Endothelial cell of umbilical vein (primary cell): ENCODE data around the gene ADGRE1. TPM values are rescaled to one million over a fixed set of nuclear protein-coding genes. Genes with fewer than 3 reads are reported as not detected.

ENCODE experiments used
- BruUV-seq: library from RNA; stranded (reverse); fragments of 400-500 nt; replicated peaks from 2 replicates; lab custom pipeline; 2021; lab: Mats Ljungman, UMichigan
- CTCF ChIA-PET: fragments of 300-600, 350-600 bp; sonication (Branson Sonifier 250); formaldehyde crosslinking; loops from one replicate; lab custom pipeline; 2021; ENCODE audit warnings: antibody characterized with exemption, inconsistent platforms; lab: Charles Lee
- POLR2A ChIA-PET: fragments of 300-600, 350-600 bp; sonication (Branson Sonifier 250); formaldehyde crosslinking; loops from one replicate; lab custom pipeline; 2021; ENCODE audit warnings: antibody characterized with exemption, inconsistent platforms; lab: Charles Lee
- DNase-seq: peaks from one replicate; pipeline ENCODE4 v3.0.0-alpha.2; 2011; ENCODE audit warnings: low read depth, low spot score
- FAIRE-seq: peaks from 2 replicates; lab custom pipeline; 2011; peaks lifted over from hg19 to GRCh38; lab: Jason Lieb, UNC
- H2AFZ ChIP-seq: 2 replicates; pipeline ENCODE4 v1.6.0; 2012; ENCODE audit warnings: low read depth, low read length, control low read depth, inconsistent platforms
- H3K27ac ChIP-seq: 2 replicates; pipeline ENCODE4 v1.5.1; 2011; ENCODE audit warnings: low read depth, mild to moderate bottlenecking, control low read depth, low read length, moderate library complexity; ENCODE audit not compliant: insufficient read depth
- H3K27me3 ChIP-seq, 2 experiments: 2 replicates each; pipeline versions ENCODE4 v1.6.0 to v1.6.1; 2011; ENCODE audit warnings: low read length in 2 of 2, mixed read lengths in 1 of 2; ENCODE audit not compliant: control insufficient read depth in 2 of 2, insufficient read depth in 2 of 2
- H3K36me3 ChIP-seq, 2 experiments: 2 replicates in 1 of 2; 3 replicates in 1 of 2; pipeline ENCODE4 v1.5.1; 2011; ENCODE audit warnings: low read length in 2 of 2, mild to moderate bottlenecking in 1 of 2, moderate library complexity in 1 of 2; ENCODE audit not compliant: control insufficient read depth in 2 of 2, insufficient read depth in 2 of 2; ENCODE audit errors: extremely low read depth in 1 of 2
- H3K4me1 ChIP-seq: 3 replicates; pipeline ENCODE4 v1.5.1; 2011; ENCODE audit warnings: mild to moderate bottlenecking, low read length; ENCODE audit not compliant: control insufficient read depth, insufficient read depth; ENCODE audit errors: extremely low read depth
- H3K4me2 ChIP-seq: 2 replicates; pipeline ENCODE4 v1.6.1; 2011; ENCODE audit warnings: low read length, control low read depth, mixed read lengths; ENCODE audit not compliant: insufficient read depth
- H3K4me3 ChIP-seq, 3 experiments: fragments of 200-600 bp in 1 of 3; sonication (generic), shearing (Covaris generic) in 1 of 3; replicated peaks in 1 of 3; 2 replicates each; pipeline ENCODE4 v1.5.1; 2011 to 2016; ENCODE audit warnings: control low read depth in 3 of 3, low read length in 3 of 3, mild to moderate bottlenecking in 2 of 3, inconsistent platforms in 1 of 3, low read depth in 1 of 3, moderate library complexity in 1 of 3; ENCODE audit not compliant: insufficient read depth in 1 of 3
- H3K79me2 ChIP-seq: 2 replicates; pipeline ENCODE4 v1.6.0; 2012; ENCODE audit warnings: low read length, inconsistent platforms; ENCODE audit not compliant: control insufficient read depth, insufficient read depth
- H3K9ac ChIP-seq: replicated peaks from 2 replicates; pipeline ENCODE3; 2011; ENCODE audit warnings: low read length, control low read depth; ENCODE audit not compliant: insufficient read depth; ENCODE audit errors: extremely low read depth
- H3K9me1 ChIP-seq: replicated peaks from 3 replicates; pipeline ENCODE4 v1.6.0; 2011; ENCODE audit warnings: mild to moderate bottlenecking, low read length; ENCODE audit not compliant: control insufficient read depth, insufficient read depth; ENCODE audit errors: extremely low read depth
- H3K9me3 ChIP-seq: replicated peaks from 2 replicates; pipeline ENCODE4 v1.5.1; 2012; ENCODE audit warnings: low read length, inconsistent platforms; ENCODE audit not compliant: control insufficient read depth, insufficient read depth
- H4K20me1 ChIP-seq: replicated peaks from 2 replicates; pipeline ENCODE3; 2011; ENCODE audit warnings: mild to moderate bottlenecking, low read length; ENCODE audit not compliant: control insufficient read depth, insufficient read depth; ENCODE audit errors: extremely low read depth
- EZH2 ChIP-seq: IDR thresholded peaks from 2 replicates; pipeline ENCODE4 v1.6.1; 2012; ENCODE audit warnings: borderline replicate concordance, low read depth, mild to moderate bottlenecking, moderate library complexity, low read length, inconsistent platforms; ENCODE audit not compliant: severe bottlenecking
- FOS ChIP-seq: IDR thresholded peaks from 2 replicates; pipeline ENCODE4 v1.6.1; 2011; ENCODE audit warnings: mild to moderate bottlenecking, low read length, moderate library complexity, borderline replicate concordance; ENCODE audit not compliant: insufficient read depth
- GATA2 ChIP-seq: IDR thresholded peaks from 2 replicates; pipeline ENCODE4 v1.7.0; 2011; ENCODE audit warnings: low read depth, mild to moderate bottlenecking, moderate library complexity, mixed read lengths, low read length; ENCODE audit not compliant: insufficient read length, insufficient read depth
- JUN ChIP-seq: IDR thresholded peaks from 2 replicates; pipeline ENCODE4 v1.6.1; 2011; ENCODE audit warnings: borderline replicate concordance, low read depth; ENCODE audit not compliant: insufficient read length, insufficient read depth
- MYC ChIP-seq: IDR thresholded peaks from one replicate; pipeline ENCODE4 v1.6.1; 2011; ENCODE audit warnings: mild to moderate bottlenecking, low read depth, low read length
- POLR2A ChIP-seq: IDR thresholded peaks from 2 replicates; pipeline ENCODE4 v1.6.1; 2012; ENCODE audit warnings: low read depth, mild to moderate bottlenecking, control low read depth, low read length
- POLR2AphosphoS5 ChIP-seq: IDR thresholded peaks from 2 replicates; pipeline ENCODE4 v1.6.1; 2012; ENCODE audit warnings: low read depth, mild to moderate bottlenecking, control low read depth, low read length, moderate library complexity; ENCODE audit not compliant: insufficient read depth
- dilution Hi-C: fragments of 300-500 bp; cut with MboI; formaldehyde crosslinking; loops from one replicate; pipeline ENCODE4 v1.15.0; 2019; ENCODE audit warnings: low sequenced_read_pairs; ENCODE audit not compliant: extremely low pct_ligation_motif_present
- intact Hi-C: fragments of 100-400 bp; cut with micrococcal nuclease; formaldehyde crosslinking; loops from one replicate; pipeline ENCODE4 v1.10.0; 2022
- polyA plus RNA-seq, 4 experiments: library from polyadenylated mRNA; depleted of rRNA in 3 of 4; stranded (reverse) in 3 of 4; unstranded in 1 of 4; fragments of >200 nt; gene quantifications; 2 replicates each; pipeline versions ENCODE4 v1.2.1 to v1.2.3, GENCODE V29; 2011 to 2012; ENCODE audit warnings: missing spikeins in 1 of 4
- total RNA-seq: library from RNA; stranded (reverse); gene quantifications from 2 replicates; pipeline ENCODE4 v1.2.3, GENCODE V29; 2021
- TF ChIP-seq, protein P1 (sequence below), 2 donors: IDR thresholded peaks; 1 replicate in 1 of 2; 2 replicates in 1 of 2; pipeline ENCODE4 v1.5.1; 2011; ENCODE audit warnings: low read length in 2 of 2, mild to moderate bottlenecking in 2 of 2, moderate library complexity in 2 of 2, control low read depth in 1 of 2, inconsistent platforms in 1 of 2, low read depth in 1 of 2; ENCODE audit not compliant: insufficient read depth in 1 of 2; ENCODE audit errors: extremely low read depth in 1 of 2
- TF ChIP-seq, protein P2 (sequence below): IDR thresholded peaks from 2 replicates; pipeline ENCODE4 v1.6.1; 2011; ENCODE audit not compliant: insufficient read depth, insufficient read length

The ADGRE1 gene
- total and polyA plus RNA-seq, 2 donors (not counting 3 experiments of a cell fraction or from before 2014, with no cell fraction given) = not detected

DNA sequence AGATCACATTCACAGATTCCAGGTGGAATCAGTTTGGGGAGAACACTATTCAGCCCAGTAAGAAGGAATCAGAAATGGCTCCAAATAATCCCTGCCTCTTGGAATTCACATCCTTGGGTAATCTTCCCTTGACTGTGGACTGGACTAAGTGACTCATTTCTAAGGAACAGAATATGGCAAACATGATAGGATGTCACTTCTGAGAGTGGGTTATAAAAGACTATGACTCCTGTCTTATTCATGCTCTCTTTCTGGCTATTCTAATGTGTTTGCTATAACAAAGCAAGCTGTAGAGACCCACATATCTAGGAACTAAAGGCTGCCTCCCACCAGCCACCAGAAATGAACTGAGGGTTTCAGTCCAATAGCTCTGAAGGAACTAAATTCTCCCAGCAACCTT is 96.1 kb downstream of the ADGRE1 start:
- no TSS peak for BruUV-seq
- no peak overlapping the region for H2AFZ ChIP-seq
- no peak for DNase-seq

More for the DNA sequence above, 96.1 kb downstream of the ADGRE1 start:
- H3K4me1 ChIP-seq = no peaks in the 10 kb centered on the region
- H3K9me1 ChIP-seq = no peaks in the 10 kb centered on the region
- H3K27ac ChIP-seq = no peak overlapping the region
- no peaks in the 10 kb centered on the region for H3K79me2 ChIP-seq
- no peak overlapping the region for H3K9ac ChIP-seq
- no peaks in the 10 kb centered on the region for H3K27me3 ChIP-seq
- no peak for FAIRE-seq
- intact Hi-C loops = no loop called here
- no peaks in the 10 kb centered on the region for H4K20me1 ChIP-seq
- no peak overlapping the region for H3K4me2 ChIP-seq
- TF ChIP-seq GATA2 (no peak), JUN (no peak), EZH2 (no peak), FOS (no peak), MYC (no peak), POLR2AphosphoS5 (no peak), POLR2A (no peak)
- TF ChIP-seq, protein P1, sequence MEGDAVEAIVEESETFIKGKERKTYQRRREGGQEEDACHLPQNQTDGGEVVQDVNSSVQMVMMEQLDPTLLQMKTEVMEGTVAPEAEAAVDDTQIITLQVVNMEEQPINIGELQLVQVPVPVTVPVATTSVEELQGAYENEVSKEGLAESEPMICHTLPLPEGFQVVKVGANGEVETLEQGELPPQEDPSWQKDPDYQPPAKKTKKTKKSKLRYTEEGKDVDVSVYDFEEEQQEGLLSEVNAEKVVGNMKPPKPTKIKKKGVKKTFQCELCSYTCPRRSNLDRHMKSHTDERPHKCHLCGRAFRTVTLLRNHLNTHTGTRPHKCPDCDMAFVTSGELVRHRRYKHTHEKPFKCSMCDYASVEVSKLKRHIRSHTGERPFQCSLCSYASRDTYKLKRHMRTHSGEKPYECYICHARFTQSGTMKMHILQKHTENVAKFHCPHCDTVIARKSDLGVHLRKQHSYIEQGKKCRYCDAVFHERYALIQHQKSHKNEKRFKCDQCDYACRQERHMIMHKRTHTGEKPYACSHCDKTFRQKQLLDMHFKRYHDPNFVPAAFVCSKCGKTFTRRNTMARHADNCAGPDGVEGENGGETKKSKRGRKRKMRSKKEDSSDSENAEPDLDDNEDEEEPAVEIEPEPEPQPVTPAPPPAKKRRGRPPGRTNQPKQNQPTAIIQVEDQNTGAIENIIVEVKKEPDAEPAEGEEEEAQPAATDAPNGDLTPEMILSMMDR (IDR thresholded peaks at IDR 0.05; ENCODE audit: extremely low read depth in 1 of 2, insufficient read depth in 1 of 2, low read depth in 1 of 2, low read length in 2 of 2) = no peak
- TF ChIP-seq, protein P2, sequence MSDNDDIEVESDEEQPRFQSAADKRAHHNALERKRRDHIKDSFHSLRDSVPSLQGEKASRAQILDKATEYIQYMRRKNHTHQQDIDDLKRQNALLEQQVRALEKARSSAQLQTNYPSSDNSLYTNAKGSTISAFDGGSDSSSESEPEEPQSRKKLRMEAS = no peak
- no peak overlapping the region for H3K4me3 ChIP-seq
- H3K9me3 ChIP-seq = no peaks in the 10 kb centered on the region
- H3K36me3 ChIP-seq = no peaks in the 10 kb centered on the region
- POLR2A ChIA-PET = no interaction called here
- dilution Hi-C loops = no loop called here
- CTCF ChIA-PET = no interaction called here
